ENCODE measurements around the gene ABI3BP. TPM values are rescaled to one million over a fixed set of nuclear protein-coding genes. Genes with fewer than 3 reads are reported as not detected.

The ABI3BP gene
- total RNA-seq, 1 donor from 2014 or later: 7.3 TPM

DNA sequence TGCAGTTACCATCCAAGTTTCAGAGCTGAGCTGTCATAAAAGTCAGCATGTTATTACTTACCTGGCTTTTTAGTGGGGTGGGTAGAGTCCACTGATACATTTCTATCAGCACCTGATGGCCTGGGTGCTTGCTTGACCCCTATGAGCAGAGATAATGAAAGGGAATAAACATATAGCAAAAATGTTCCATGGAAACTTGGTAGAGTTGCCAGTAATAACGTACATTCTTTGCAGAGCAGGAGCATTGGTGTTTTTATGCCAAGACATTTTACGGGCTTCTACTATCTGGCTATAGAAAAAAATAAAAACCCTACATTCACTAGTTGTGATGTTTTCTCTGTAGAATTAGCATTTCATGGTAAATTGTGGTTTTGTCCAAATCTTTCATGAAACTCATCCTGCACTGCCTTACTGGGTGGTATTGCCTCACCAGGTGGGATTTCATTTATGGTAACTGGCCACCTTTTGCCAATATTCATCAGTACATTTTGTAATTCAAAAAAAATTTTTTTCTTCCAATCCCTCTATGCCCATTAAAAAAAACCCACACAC lies 213.1 kb downstream of the ABI3BP start:
- no peak for DNase-seq (ENCODE audit: extremely low read depth, low read depth, low spot score)

GRCh38 chr3:100779480-100779879 lies 213.7 kb downstream of the ABI3BP start:
- DNase-seq (ENCODE audit: extremely low read depth, low read depth, low spot score): no peak

DNA sequence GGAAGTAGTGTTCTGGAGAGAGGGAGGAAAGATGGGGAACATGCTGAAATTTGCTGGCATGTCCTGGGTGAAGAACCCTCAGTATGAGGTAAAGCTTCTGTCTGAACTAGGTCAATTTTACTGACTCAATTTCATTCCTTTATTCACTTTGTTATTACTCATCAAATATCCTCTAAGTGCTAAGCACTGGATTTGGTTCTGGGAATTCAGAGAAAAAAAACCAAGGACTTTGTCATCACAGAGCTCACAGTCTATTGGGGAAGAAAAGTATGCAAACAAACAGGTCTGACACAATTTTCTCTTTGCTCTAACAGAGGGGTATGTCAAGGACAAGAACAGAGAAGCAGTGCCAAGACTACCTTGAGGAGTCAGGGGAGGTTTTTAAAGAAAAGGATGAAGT lies 215.9 kb downstream of the ABI3BP start:
- DNase-seq (ENCODE audit: extremely low read depth, low read depth, low spot score): no peak

- DNase-seq (ENCODE audit: extremely low read depth, low read depth, low spot score): no peak
These were observed 216.5 kb downstream of the ABI3BP start for GRCh38 chr3:100776746-100777145.

GRCh38 chr3:100776097-100776729 lies 217.0 kb downstream of the ABI3BP start:
- no peak for DNase-seq (ENCODE audit: extremely low read depth, low read depth, low spot score)

- DNase-seq (ENCODE audit: extremely low read depth, low read depth, low spot score): no peak
These were observed 217.6 kb downstream of the ABI3BP start for GRCh38 chr3:100775669-100776068.

DNA sequence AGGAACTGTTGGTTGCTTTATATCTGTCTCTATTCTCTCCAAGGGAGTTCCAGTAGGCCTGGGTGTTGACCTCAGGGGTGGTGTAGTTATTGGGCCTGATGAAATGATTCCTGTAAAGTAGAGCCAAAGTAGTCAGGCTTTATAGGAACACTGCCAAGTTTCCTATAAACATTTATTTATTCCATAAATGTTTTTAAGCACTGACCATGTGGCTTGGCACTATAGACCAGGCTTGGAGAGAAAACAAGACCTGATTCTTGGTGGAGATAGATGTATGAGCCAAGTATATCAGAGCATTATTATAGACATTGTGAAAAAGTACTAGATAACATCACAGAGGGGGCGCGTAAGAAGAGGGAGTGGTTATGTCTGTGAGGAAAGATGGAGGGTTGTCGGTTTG lies 218.0 kb downstream of the ABI3BP start:
- no peak for DNase-seq (ENCODE audit: extremely low read depth, low read depth, low spot score)

DNA sequence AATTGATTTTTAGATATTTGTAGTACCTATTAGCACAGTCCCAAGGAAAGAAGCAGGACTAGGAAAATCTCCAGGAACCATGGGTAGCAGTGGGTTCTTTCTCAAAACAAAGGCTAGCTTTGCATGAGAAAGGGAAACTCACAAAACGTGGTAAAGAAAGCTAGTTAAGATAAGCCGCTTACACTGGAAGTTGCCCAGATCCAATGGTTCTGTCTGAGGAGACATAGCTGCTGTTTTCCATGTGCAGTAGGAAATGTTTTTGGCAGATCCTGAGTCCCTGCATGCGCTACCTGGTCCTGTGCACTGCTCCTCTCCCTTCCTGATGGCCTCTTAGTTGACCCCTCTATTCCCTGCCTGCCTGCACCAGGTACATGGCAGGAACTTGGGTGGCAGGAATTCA lies 223.5 kb downstream of the ABI3BP start:
- no peak for DNase-seq (ENCODE audit: extremely low read depth, low read depth, low spot score)

- DNase-seq (ENCODE audit: extremely low read depth, low read depth, low spot score): no peak
These were observed 227.2 kb downstream of the ABI3BP start for GRCh38 chr3:100766069-100766468.

- no peak for DNase-seq (ENCODE audit: extremely low read depth, low read depth, low spot score)
These were observed 227.7 kb downstream of the ABI3BP start for GRCh38 chr3:100765437-100765975.

- no peak for DNase-seq (ENCODE audit: extremely low read depth, low read depth, low spot score)
These were observed 231.3 kb downstream of the ABI3BP start for GRCh38 chr3:100761951-100762350.

DNA sequence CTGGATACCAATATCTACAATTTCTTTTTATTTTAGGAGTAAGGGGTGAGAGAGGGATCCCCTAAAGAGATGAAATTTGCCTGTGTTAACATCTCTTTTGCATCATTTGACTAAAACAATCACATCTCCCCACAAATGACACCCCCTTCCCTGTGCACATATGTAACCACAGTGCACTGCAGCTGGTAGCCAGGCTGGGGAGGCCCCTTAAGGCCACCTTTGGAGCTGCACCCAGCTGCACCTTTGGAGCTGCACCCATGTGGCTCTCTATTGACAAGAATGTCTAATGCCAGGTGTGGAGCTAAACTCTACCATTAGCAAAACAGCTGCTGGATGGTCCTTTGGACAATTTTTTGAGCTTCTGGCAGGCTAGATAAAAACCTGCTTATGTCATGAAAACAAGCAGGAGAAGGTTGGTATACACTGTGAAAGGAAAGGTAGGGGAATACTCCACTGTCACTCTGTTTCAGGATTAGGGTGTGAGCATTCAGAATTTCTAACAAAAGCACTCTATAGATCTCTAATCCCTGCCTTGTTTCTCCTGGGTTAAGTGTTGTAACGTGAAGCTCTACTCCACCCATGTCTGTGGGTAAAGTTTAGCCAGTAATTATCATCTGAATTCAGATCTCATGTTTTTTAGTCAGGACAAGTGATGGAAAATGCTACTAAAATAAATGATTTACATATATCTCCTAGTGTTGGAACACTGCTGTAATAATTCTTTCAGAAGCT lies 231.8 kb downstream of the ABI3BP start:
- no peak for DNase-seq (ENCODE audit: extremely low read depth, low read depth, low spot score)

GRCh38 chr3:100760377-100760776 lies 232.8 kb downstream of the ABI3BP start:
- DNase-seq (ENCODE audit: extremely low read depth, low read depth, low spot score): no peak

DNA sequence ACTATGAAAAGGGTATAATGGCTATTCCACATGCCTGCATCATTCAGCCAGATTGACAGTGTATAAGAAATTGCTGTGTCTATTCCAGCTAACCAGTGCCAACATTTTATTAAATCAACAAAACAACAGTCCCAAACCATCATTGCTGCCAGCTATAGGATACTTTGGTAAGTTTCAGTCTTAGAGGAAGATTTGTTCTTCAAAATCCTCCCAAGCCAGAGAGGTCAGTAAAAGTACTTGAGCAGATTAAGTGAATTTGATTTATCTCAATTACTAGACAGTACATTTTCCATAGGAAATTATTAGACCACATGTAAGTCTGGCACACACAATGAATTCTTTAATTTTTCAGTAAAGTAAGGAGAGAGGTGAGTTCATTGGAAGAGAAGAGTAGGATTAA lies 233.3 kb downstream of the ABI3BP start:
- DNase-seq (ENCODE audit: extremely low read depth, low read depth, low spot score): no peak

- no peak for DNase-seq (ENCODE audit: extremely low read depth, low read depth, low spot score)
These were observed 234.1 kb downstream of the ABI3BP start for GRCh38 chr3:100759159-100759558.

- no peak for DNase-seq (ENCODE audit: extremely low read depth, low read depth, low spot score)
These were observed 236.8 kb downstream of the ABI3BP start for GRCh38 chr3:100756441-100756840.

GRCh38 chr3:100754563-100755334 lies 238.5 kb downstream of the ABI3BP start:
- no peak for DNase-seq (ENCODE audit: extremely low read depth, low read depth, low spot score)

DNA sequence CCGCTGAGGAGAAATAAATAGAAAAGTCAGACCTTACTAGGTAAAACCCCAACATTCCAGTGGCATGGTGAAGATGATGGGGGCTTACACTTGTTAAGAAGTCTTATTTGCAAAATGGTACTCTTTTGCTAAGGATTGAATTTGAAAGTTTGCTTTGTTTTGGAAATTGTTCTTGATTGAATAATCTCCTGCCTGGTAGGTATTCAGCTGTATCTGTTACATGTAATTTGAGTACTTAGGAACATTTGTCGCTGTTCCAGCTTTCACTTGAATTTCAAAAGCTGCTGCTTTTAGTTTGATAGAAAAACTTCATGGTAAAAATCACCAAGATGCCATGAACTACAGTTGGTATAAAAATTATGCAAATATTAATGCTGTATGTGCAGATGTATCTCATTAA lies 239.4 kb downstream of the ABI3BP start:
- no peak for DNase-seq (ENCODE audit: extremely low read depth, low read depth, low spot score)

- DNase-seq (ENCODE audit: extremely low read depth, low read depth, low spot score): no peak
These were observed 244.3 kb downstream of the ABI3BP start for GRCh38 chr3:100748967-100749366.

- no peak for DNase-seq (ENCODE audit: extremely low read depth, low read depth, low spot score)
These were observed 245.0 kb downstream of the ABI3BP start for GRCh38 chr3:100748220-100748619.

DNA sequence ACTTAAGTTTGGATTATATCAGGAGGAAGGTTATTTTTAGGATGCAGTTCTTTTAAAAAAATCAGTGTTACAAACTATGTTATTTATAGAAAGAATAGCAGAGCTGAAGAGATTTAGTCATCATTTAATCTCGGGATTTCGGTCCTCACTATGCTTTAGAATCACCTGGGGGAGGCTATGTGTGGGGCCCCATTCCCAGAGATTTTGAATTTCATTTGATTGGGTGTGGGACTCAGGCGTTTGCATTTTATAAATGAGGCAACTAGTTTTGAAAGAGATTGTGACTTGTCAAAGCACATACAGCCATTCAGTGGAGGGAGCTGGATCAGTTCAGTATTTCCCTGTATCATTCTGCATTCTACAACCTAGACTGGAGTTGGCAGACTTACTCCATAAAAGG lies 247.1 kb downstream of the ABI3BP start:
- no peak for DNase-seq (ENCODE audit: extremely low read depth, low read depth, low spot score)

Measured in glomerular endothelial cell (primary cell).